SK-N-SH treated with all-trans-retinoic acid at 6 μM for 48 hours (cell line): Measurements from ENCODE around the gene OLFML2A.

Experiments used
- ATAC-seq: fragments of 200-7000 bp; cut with Tn5 transposase; 3 replicates; pipeline ENCODE4 v1.9.1; 2020; ENCODE audit warnings: mild to moderate bottlenecking, moderate library complexity
- BACH2 ChIP-seq: fragments of 250-450 bp; sonication (Bioruptor Pico); IDR thresholded peaks from 2 replicates; pipeline ENCODE4 v1.9.0; 2021; ENCODE audit warnings: mild to moderate bottlenecking, borderline replicate concordance
- CREB5 ChIP-seq: fragments of 250-450 bp; sonication (Bioruptor Pico); IDR thresholded peaks from 2 replicates; pipeline ENCODE4 v1.5.1; 2020; ENCODE audit warnings: low read depth, mild to moderate bottlenecking, moderate library complexity
- CSDC2 ChIP-seq: fragments of 250-450 bp; sonication (Bioruptor Pico); IDR thresholded peaks from 2 replicates; pipeline ENCODE4 v1.5.0; 2020; ENCODE audit warnings: mild to moderate bottlenecking, moderate library complexity
- CSRNP3 ChIP-seq: fragments of 250-450 bp; sonication (Bioruptor Pico); IDR thresholded peaks from 2 replicates; pipeline ENCODE4 v1.5.1; 2021; ENCODE audit warnings: mild to moderate bottlenecking, moderate library complexity
- ESRRG ChIP-seq: fragments of 250-450 bp; sonication (Bioruptor Pico); IDR thresholded peaks from 2 replicates; pipeline ENCODE4 v1.6.1; 2021; ENCODE audit warnings: mild to moderate bottlenecking
- GLIS3 ChIP-seq: fragments of 250-450 bp; sonication (Bioruptor Pico); IDR thresholded peaks from 2 replicates; pipeline ENCODE4 v1.5.0; 2020; ENCODE audit warnings: mild to moderate bottlenecking, moderate library complexity
- ISL1 ChIP-seq: fragments of 250-450 bp; sonication (Bioruptor Pico); IDR thresholded peaks from 2 replicates; pipeline ENCODE4 v2.1.2; 2022; ENCODE audit warnings: mild to moderate bottlenecking, moderate library complexity
- OSR1 ChIP-seq: fragments of 250-450 bp; sonication (Bioruptor Pico); IDR thresholded peaks from 2 replicates; pipeline ENCODE4 v1.8.0; 2022; ENCODE audit warnings: moderate library complexity, mild to moderate bottlenecking, inconsistent platforms
- PATZ1 ChIP-seq: fragments of 250-450 bp; sonication (Bioruptor Pico); IDR thresholded peaks from 2 replicates; pipeline ENCODE4 v1.8.0; 2020; ENCODE audit warnings: mild to moderate bottlenecking, moderate library complexity, borderline replicate concordance
- POU6F1 ChIP-seq: fragments of 250-450 bp; sonication (Bioruptor Pico); IDR thresholded peaks from 2 replicates; pipeline ENCODE4 v1.8.0; 2021; ENCODE audit warnings: low read depth, mild to moderate bottlenecking, moderate library complexity, borderline replicate concordance
- PPARA ChIP-seq: fragments of 250-450 bp; sonication (Bioruptor Pico); IDR thresholded peaks from 2 replicates; pipeline ENCODE4 v1.5.0; 2020; ENCODE audit warnings: mild to moderate bottlenecking, borderline replicate concordance
- RARB ChIP-seq: fragments of 250-450 bp; sonication (Bioruptor Pico); IDR thresholded peaks from 2 replicates; pipeline ENCODE4 v1.8.0; 2021; ENCODE audit warnings: mild to moderate bottlenecking, moderate library complexity
- SNAI2 ChIP-seq: fragments of 250-450 bp; sonication (Bioruptor Pico); IDR thresholded peaks from 2 replicates; pipeline ENCODE4 v1.5.0; 2020; ENCODE audit warnings: mild to moderate bottlenecking, moderate library complexity
- TOX ChIP-seq: fragments of 250-450 bp; sonication (Bioruptor Pico); IDR thresholded peaks from 2 replicates; pipeline ENCODE4 v1.8.0; 2021; ENCODE audit warnings: mild to moderate bottlenecking, moderate library complexity, borderline replicate concordance
- TSHZ2 ChIP-seq: fragments of 250-450 bp; sonication (Bioruptor Pico); IDR thresholded peaks from 2 replicates; pipeline ENCODE4 v1.5.0; 2020; ENCODE audit warnings: mild to moderate bottlenecking, moderate library complexity
- ZC3H10 ChIP-seq: fragments of 250-450 bp; sonication (Bioruptor Pico); IDR thresholded peaks from 2 replicates; pipeline ENCODE4 v1.5.1; 2021; ENCODE audit warnings: mild to moderate bottlenecking, moderate library complexity
- ZFP3 ChIP-seq: fragments of 250-450 bp; sonication (Bioruptor Pico); IDR thresholded peaks from 2 replicates; pipeline ENCODE4 v1.5.0; 2020; ENCODE audit warnings: mild to moderate bottlenecking, moderate library complexity
- ZFP30 ChIP-seq: fragments of 450-650 bp; formaldehyde crosslinking; IDR thresholded peaks from 2 replicates; pipeline ENCODE4 v1.5.0; 2022; ENCODE audit warnings: mild to moderate bottlenecking, moderate library complexity
- ZNF565 ChIP-seq: fragments of 450-650 bp; formaldehyde crosslinking; conservative IDR thresholded peaks from 2 replicates; pipeline ENCODE4 v1.5.0; 2020; ENCODE audit warnings: low read depth, mild to moderate bottlenecking, moderate library complexity
- ZNF70 ChIP-seq: fragments of 450-650 bp; formaldehyde crosslinking; IDR thresholded peaks from 2 replicates; pipeline ENCODE4 v1.5.0; 2020; ENCODE audit warnings: mild to moderate bottlenecking, moderate library complexity
- ZNF8 ChIP-seq: fragments of 450-650 bp; formaldehyde crosslinking; IDR thresholded peaks from 2 replicates; pipeline ENCODE4 v1.5.0; 2020; ENCODE audit warnings: mild to moderate bottlenecking, moderate library complexity

Gene OLFML2A

GRCh38 chr9:124782661-124783574 is 6.0 kb downstream of the OLFML2A start:
- no peak for TF ChIP-seq POU6F1 (CRISPR knock-in tag)
- no peak for TF ChIP-seq PATZ1 (CRISPR knock-in tag)
- no peak for TF ChIP-seq ZNF8 (CRISPR knock-in tag)
- TF ChIP-seq ZC3H10: no peak
- no peak for TF ChIP-seq ZNF70
- no peak for TF ChIP-seq ESRRG (CRISPR knock-in tag)
- TF ChIP-seq ZFP3 (CRISPR knock-in tag): no peak
- no peak for TF ChIP-seq TOX (CRISPR knock-in tag)
- TF ChIP-seq PPARA (CRISPR knock-in tag): no peak
- no peak for TF ChIP-seq CSDC2 (CRISPR knock-in tag)
- TF ChIP-seq CSRNP3 (CRISPR knock-in tag): no peak
- TF ChIP-seq ISL1: no peak
- TF ChIP-seq RARB (CRISPR knock-in tag): no peak
- TF ChIP-seq BACH2 (CRISPR knock-in tag): no peak
- TF ChIP-seq OSR1 (CRISPR knock-in tag): no peak
- no peak for TF ChIP-seq ZFP30 (CRISPR knock-in tag)
- no peak for TF ChIP-seq SNAI2
- TF ChIP-seq TSHZ2: no peak
- no peak for ATAC-seq

- no peak for TF ChIP-seq ZC3H10
- TF ChIP-seq PPARA (CRISPR knock-in tag): no peak
- no peak for TF ChIP-seq CREB5
- TF ChIP-seq ESRRG (CRISPR knock-in tag): no peak
- no peak for TF ChIP-seq GLIS3
- no peak for TF ChIP-seq CSDC2 (CRISPR knock-in tag)
- no peak for TF ChIP-seq CSRNP3 (CRISPR knock-in tag)
- TF ChIP-seq POU6F1 (CRISPR knock-in tag): no peak
- no peak for TF ChIP-seq TOX (CRISPR knock-in tag)
- no peak for TF ChIP-seq ZNF8 (CRISPR knock-in tag)
- no peak for TF ChIP-seq SNAI2
- no peak for TF ChIP-seq PATZ1 (CRISPR knock-in tag)
- TF ChIP-seq ZNF70: no peak
- TF ChIP-seq ZNF565 (CRISPR knock-in tag): no peak
- no peak for TF ChIP-seq ISL1
- no peak for TF ChIP-seq OSR1 (CRISPR knock-in tag)
- no peak for TF ChIP-seq ZFP3 (CRISPR knock-in tag)
- no peak for TF ChIP-seq ZFP30 (CRISPR knock-in tag)
- no peak for TF ChIP-seq BACH2 (CRISPR knock-in tag)
- no peak for ATAC-seq
Measured at GRCh38 chr9:124783830-124784229, 6.9 kb downstream of the OLFML2A start.
